ENCODE data around the gene RBBP8NL.

Gene RBBP8NL

DNA sequence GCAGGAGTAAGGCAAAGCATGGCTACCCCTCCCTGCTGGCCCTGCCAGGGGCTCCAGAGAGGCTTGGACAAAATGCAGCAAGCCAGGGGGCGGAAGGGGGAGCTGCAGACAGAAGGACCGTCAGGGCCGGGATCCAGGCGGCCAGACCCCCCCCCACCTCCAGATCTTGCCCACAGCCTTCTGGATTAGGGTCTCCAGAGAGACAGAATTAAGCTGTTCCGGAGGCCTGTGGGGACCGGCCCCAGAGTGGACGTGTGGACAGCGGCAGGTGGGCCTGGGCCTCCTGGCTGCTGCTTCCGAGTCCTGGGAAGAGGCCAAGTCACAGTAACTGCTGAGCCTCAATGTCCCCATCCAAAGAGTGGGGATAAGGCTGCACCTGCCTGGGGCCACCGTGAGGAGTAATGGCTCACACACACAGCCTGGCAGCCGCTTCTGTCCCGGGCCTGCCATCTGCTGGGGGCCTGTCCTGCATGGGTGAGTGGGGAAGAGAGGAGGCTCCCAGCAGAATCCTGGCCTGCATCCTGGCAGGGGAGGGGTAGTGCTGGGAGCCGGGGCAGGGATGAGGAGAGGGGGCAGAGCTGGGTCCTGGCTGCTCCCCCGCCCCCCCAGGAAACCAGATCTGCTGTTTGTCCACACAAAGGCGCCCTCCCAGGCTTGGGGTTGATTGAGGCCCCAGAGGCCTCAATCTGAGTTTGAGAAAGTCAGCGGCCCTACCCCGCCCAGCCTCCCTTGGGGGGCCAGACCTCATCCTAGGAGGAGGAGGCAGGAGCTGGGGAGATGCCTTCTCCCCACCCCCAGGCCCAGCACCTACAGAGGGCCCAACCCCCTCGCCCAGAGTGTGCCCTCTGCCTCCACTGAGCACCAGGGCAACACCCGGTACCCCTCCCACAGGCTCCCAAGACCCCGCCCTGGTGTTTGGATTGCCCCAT is 64.1 kb downstream of the RBBP8NL start:
- no peak overlapping the region for H3K4me3 ChIP-seq (replicated peaks; ENCODE audit: low read depth, low read length)
- TF ChIP-seq CTCF (IDR thresholded peaks at IDR 0.05; ENCODE audit: low read length, missing control alignments), result no peak
- no peak for DNase-seq (ENCODE audit: low read depth)

DNA sequence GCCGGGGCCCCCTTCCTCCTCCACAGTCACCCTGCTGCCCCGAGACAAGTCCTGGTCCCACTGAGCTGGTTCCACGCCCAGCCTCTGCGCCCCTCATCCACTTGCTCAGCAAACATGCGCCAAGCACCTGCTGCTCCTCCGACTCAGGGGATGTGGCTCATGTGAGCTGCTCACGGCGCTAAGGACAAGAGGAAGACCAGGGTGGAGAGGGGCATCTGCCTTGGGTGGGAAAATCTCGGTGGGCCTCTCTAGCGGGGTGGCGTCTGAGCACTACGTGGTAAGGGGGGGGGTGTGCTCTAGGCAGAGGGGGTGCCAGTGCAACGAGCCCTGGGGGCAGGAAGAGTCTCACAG is 64.8 kb downstream of the RBBP8NL start:
- DNase-seq (ENCODE audit: low read depth), result no peak
- TF ChIP-seq CTCF (IDR thresholded peaks at IDR 0.05; ENCODE audit: low read length, missing control alignments), result no peak
- H3K4me3 ChIP-seq (replicated peaks; ENCODE audit: low read depth, low read length), result no peak overlapping the region

- H3K4me3 ChIP-seq (replicated peaks; ENCODE audit: low read depth, low read length), result no peak overlapping the region
- TF ChIP-seq CTCF (IDR thresholded peaks at IDR 0.05; ENCODE audit: low read length, missing control alignments), result no peak
- no peak for DNase-seq (ENCODE audit: low read depth)
Observed at GRCh38 chr20:62361799-62362589, 65.3 kb downstream of the RBBP8NL start.

DNA sequence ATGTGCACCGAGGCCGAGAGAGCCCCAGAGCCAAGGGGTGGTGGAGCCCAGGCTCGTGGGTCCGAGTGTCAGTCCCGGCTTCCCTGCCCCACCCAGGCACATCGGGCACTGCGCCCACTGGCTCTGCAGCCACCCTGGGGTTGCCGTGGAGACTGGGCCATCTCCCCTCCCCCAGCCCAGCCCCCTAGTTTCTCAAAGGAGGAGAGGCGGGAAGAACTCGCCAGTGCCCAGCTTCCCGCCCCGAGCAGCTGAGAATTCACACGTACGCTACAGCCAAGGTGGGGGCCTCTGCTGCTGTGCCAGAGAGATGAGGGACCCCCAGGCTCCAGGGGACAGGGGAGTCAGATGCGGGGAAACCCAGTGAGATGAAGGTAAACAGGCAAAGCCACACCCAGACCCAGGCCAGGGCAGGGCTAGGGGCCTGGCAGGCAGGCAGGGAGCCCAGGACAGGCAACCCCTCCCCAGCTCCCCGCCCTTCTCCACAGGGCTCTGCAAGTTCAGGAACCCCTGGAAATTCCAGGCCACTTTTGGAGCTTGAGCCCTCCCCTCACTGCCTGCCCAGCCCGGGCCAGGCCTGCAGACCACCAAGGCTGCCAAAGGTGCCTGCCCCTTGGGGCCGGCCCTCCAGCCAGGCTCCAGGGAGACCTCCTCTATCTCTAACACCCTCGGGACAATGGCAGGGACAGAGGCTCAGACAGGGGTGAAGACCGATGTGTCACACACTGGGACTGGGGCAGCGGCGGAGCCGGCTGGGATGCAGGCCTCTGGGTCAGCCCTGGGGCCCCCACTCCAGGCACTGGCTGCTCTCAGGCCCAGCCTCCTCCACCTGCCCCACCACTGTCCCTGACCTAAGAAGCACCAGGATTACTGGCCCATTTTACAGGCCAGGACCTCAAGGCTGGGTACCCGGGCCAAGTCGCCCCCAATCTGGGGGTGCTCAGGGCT is 66.2 kb downstream of the RBBP8NL start:
- TF ChIP-seq CTCF (IDR thresholded peaks at IDR 0.05; ENCODE audit: low read length, missing control alignments), result no peak
- no peak overlapping the region for H3K4me3 ChIP-seq (replicated peaks; ENCODE audit: low read depth, low read length)
- DNase-seq (ENCODE audit: low read depth), result no peak
